ENCODE data around the gene DPYSL5.

DPYSL5 gene

GRCh38 chr2:26855466-26855865 is 7.5 kb downstream of the DPYSL5 start:
- TF ChIP-seq CTCF (IDR thresholded peaks at IDR 0.05): no peak

GRCh38 chr2:26859622-26860021 is 11.7 kb downstream of the DPYSL5 start:
- TF ChIP-seq CTCF (IDR thresholded peaks at IDR 0.05): no peak

- TF ChIP-seq CTCF (IDR thresholded peaks at IDR 0.05): no peak
Observed at GRCh38 chr2:26860211-26860850, 12.4 kb downstream of the DPYSL5 start.

GRCh38 chr2:26861610-26862224 is 13.8 kb downstream of the DPYSL5 start:
- TF ChIP-seq CTCF (IDR thresholded peaks at IDR 0.05): no peak

- no peak for TF ChIP-seq CTCF (IDR thresholded peaks at IDR 0.05)
Observed at GRCh38 chr2:26864226-26864625, 16.3 kb downstream of the DPYSL5 start.

- TF ChIP-seq CTCF (IDR thresholded peaks at IDR 0.05): no peak
Observed at GRCh38 chr2:26864646-26865045, 16.7 kb downstream of the DPYSL5 start.

- no peak for TF ChIP-seq CTCF (IDR thresholded peaks at IDR 0.05)
Observed at GRCh38 chr2:26870585-26871095, 22.7 kb downstream of the DPYSL5 start.

Measured in LNCAP (cell line).